ENCODE results near the gene NASP. TPM values are rescaled to one million over a fixed set of nuclear protein-coding genes. Genes with fewer than 3 reads are reported as not detected.
A peak's percentile ranks its signal among the peaks of the same experiment; 100 is the strongest.

The NASP gene
- total RNA-seq, 3 donors from 2014 or later (not counting 1 experiment from before 2014, with no cell fraction given): 109 to 171 (median 121) TPM

- H3K27ac Mint-ChIP-seq: peak overlapping the region in 1 of 2 donors; percentile 78
- Histone ChIP-seq H3K27me3 (ENCODE audit: control insufficient read depth, insufficient read depth, low read length) (no peaks in the 10 kb centered on the region), H3K4me1 (ENCODE audit: control insufficient read depth, insufficient read depth, low read length) (no peaks in the 10 kb centered on the region), H3K9me3 (ENCODE audit: control insufficient read depth, insufficient read depth, low read length) (no peaks in the 10 kb centered on the region), H3K36me3 (ENCODE audit: control insufficient read depth, insufficient read depth, low read length) (peaks cover 28% of the 10 kb centered on the region), H3K27ac (ENCODE audit: low read length) (no peak overlapping the region), H3K4me3 (ENCODE audit: low read length) (no peak overlapping the region)
- peaks cover 14% of the 10 kb centered on the region for H3K36me3 Mint-ChIP-seq
- H3K9me3 Mint-ChIP-seq: no peaks in the 10 kb centered on the region
- WGBS (ENCODE audit: insufficient coverage): 85% methylated on average over 18 of the region's 18 CpGs
- peak in 1 of 3 donors; percentile 4 for ATAC-seq
- no peak for TF ChIP-seq CTCF (IDR thresholded peaks at IDR 0.05)
- intact Hi-C loops (cut with micrococcal nuclease): no loop called here
- no peaks in the 10 kb centered on the region for H3K27me3 Mint-ChIP-seq (ENCODE audit: low read depth in 2 of 2)
- DNase-seq: no peak
- peaks cover 0 to 11% of the 10 kb centered on the region in 2 donors for H3K4me1 Mint-ChIP-seq
- H3K4me3 Mint-ChIP-seq: no peak overlapping the region
These were observed 38.2 kb downstream of the NASP start for GRCh38 chr1:45621895-45622523.

DNA sequence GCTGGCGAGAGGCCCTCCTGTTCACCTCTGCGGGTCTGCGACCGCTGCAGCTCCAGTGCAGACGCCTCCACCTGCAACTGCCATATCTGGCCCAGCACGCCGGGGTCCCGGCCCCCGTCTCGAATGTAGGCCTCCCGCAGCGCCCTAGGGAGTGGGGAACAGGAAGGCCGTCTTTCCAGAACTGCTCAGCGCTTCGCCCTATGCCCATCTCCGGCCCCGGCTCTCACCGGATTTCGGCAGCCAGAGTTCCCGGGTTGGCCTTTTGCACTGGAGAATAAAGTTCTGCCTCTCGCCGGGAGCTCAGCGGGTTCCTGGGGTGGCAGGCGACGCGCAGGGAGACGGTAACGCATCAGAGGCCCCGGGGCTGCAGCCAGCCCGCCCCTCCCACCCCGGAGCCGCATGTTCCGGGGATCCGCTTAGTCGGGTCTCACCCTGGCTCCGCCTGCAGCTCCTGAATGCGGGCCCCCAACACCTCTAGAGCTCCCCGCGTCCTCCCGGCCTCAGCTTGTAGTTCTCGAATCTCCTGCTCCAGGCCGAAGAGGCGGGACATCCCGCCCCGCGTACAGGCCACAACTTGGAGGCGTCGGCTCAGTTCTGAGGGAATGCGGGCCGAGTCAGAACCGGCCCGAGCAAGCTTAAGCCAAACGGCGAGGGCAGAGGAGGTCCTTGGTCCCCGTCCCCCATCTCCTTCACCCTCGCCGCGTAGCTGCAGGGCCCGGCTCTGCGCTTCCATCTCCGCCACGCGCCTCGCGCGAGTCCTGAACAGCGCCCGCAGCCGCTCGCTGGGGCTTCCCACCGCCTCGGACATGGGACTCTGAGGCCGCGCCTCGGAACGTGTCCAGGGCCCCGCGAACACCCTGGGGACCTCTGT is 38.9 kb downstream of the NASP start:
- no peaks in the 10 kb centered on the region for H3K27me3 Mint-ChIP-seq (ENCODE audit: low read depth in 2 of 2)
- WGBS (ENCODE audit: insufficient coverage): 95% methylated on average over 78 of the region's 78 CpGs
- Histone ChIP-seq H3K36me3 (ENCODE audit: control insufficient read depth, insufficient read depth, low read length) (peaks cover 26% of the 10 kb centered on the region), H3K4me1 (ENCODE audit: control insufficient read depth, insufficient read depth, low read length) (no peaks in the 10 kb centered on the region), H3K27me3 (ENCODE audit: control insufficient read depth, insufficient read depth, low read length) (no peaks in the 10 kb centered on the region), H3K9me3 (ENCODE audit: control insufficient read depth, insufficient read depth, low read length) (no peaks in the 10 kb centered on the region), H3K4me3 (ENCODE audit: low read length) (no peak overlapping the region), H3K27ac (ENCODE audit: low read length) (no peak overlapping the region)
- no peak for TF ChIP-seq CTCF (IDR thresholded peaks at IDR 0.05)
- H3K36me3 Mint-ChIP-seq: peaks cover 8% of the 10 kb centered on the region
- H3K9me3 Mint-ChIP-seq: no peaks in the 10 kb centered on the region
- H3K4me3 Mint-ChIP-seq: no peak overlapping the region
- ATAC-seq (peak in 1 of 3 donors; percentile 6), DNase-seq (no peak)
- intact Hi-C loops (cut with micrococcal nuclease): no loop called here
- peak overlapping the region in 1 of 2 donors; percentile 75 for H3K27ac Mint-ChIP-seq
- H3K4me1 Mint-ChIP-seq: peaks cover 0 to 11% of the 10 kb centered on the region in 2 donors

DNA sequence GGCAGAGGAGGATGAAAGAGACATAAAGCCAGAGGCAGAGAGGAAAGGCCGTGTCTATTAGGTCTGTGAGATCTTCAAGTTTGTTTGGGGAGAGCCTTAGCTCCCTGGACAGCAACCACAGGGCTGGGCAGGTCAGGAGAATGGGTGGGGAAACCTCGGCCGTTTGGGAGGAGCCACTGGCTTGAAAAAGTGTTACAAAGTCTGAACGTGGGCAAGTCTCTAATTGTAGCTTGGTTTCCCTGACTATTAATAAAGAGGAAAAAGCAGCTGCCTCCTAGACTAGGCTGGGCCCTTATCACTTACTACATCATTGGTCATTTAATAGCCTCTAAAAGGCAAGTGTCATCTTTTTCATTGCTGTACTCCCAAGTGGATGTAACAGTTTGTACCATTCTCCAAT is 40.1 kb downstream of the NASP start, which contains the start of gene CCDC17:
TSS of gene CCDC17 (minus strand) at position 83 of the 400 bp plus-strand sequence. CDS start 145 bp downstream, outside the sequence.
- H3K27ac ChIP-seq (ENCODE audit: low read length): no peak within 1 kb of the TSS
- H3K4me1 ChIP-seq (ENCODE audit: control insufficient read depth, insufficient read depth, low read length): no peaks in the 10 kb centered on the region
- no peak for ATAC-seq
- peak within 1 kb of the TSS; percentile 57 to 75 for H3K27ac Mint-ChIP-seq
- no peaks in the 10 kb centered on the region for H3K9me3 ChIP-seq (ENCODE audit: control insufficient read depth, insufficient read depth, low read length)
- WGBS (ENCODE audit: insufficient coverage): 50% methylated on average over 4 of the region's 4 CpGs
- peaks cover 32% of the 10 kb centered on the region for H3K36me3 ChIP-seq (ENCODE audit: control insufficient read depth, insufficient read depth, low read length)
- intact Hi-C loops (cut with micrococcal nuclease): no loop called here
- no peaks in the 10 kb centered on the region for H3K27me3 Mint-ChIP-seq (ENCODE audit: low read depth in 2 of 2)
- no peak within 1 kb of the TSS for H3K4me3 Mint-ChIP-seq
- no peaks in the 10 kb centered on the region for H3K36me3 Mint-ChIP-seq
- H3K4me3 ChIP-seq (ENCODE audit: low read length): no peak within 1 kb of the TSS
- DNase-seq: no peak
- H3K27me3 ChIP-seq (ENCODE audit: control insufficient read depth, insufficient read depth, low read length): no peaks in the 10 kb centered on the region
- no peaks in the 10 kb centered on the region for H3K9me3 Mint-ChIP-seq
- H3K4me1 Mint-ChIP-seq: peaks cover 0 to 11% of the 10 kb centered on the region in 2 donors
- TF ChIP-seq CTCF (IDR thresholded peaks at IDR 0.05): no peak
